Lower leg skin (tissue), 4 donors: ENCODE measurements around the gene SORL1. TPM values are rescaled to one million over a fixed set of nuclear protein-coding genes. Genes with fewer than 3 reads are reported as not detected.
A peak's percentile ranks its signal among the peaks of the same experiment; 100 is the strongest.

Experiments used
- DNase-seq, 2 donors: peaks; one replicate each; pipeline ENCODE4 v3.0.0-alpha.2; 2019; ENCODE audit warnings: low spot score in 2 of 2
- H3K4me3 ChIP-seq: fragments of 200-600 bp; sonication (generic); 2 replicates; pipeline ENCODE4 v1.5.1; 2017; ENCODE audit warnings: mild to moderate bottlenecking, low read depth; ENCODE audit not compliant: poor library complexity, severe bottlenecking
- POLR2A ChIP-seq, 2 donors: fragments of 450-650 bp; IDR thresholded peaks; one replicate each; pipeline ENCODE4 v1.6.1; 2016 to 2017; ENCODE audit warnings: antibody characterized with exemption in 2 of 2, mild to moderate bottlenecking in 1 of 2, moderate library complexity in 1 of 2
- WGBS, 2 donors: methylation state at CpG; one replicate each; pipeline ENCODE4 v1.1.5; 2018; 5-methylcytosine and 5-hydroxymethylcytosine counted together
- intact Hi-C: fragments of 100-400 bp; cut with DNase I; formaldehyde crosslinking; loops from one replicate; pipeline ENCODE4 v1.15.0; 2023; ENCODE audit warnings: low total_unique reads
- total RNA-seq, 4 donors: library from RNA; depleted of rRNA; stranded (reverse); fragments of >200 nt; gene quantifications; one replicate each; pipeline ENCODE4 v1.1.0, GENCODE V29; 2016
- TF ChIP-seq, protein P1 (sequence below), 3 donors: fragments of 450-650 bp; IDR thresholded peaks; one replicate each; pipeline ENCODE4 v1.5.1; 2016; ENCODE audit warnings: antibody characterized with exemption in 3 of 3, mild to moderate bottlenecking in 3 of 3, moderate library complexity in 2 of 3

Gene SORL1
- total RNA-seq, 4 donors from 2014 or later, result 12.5 to 21.8 (median 14.7) TPM

DNA sequence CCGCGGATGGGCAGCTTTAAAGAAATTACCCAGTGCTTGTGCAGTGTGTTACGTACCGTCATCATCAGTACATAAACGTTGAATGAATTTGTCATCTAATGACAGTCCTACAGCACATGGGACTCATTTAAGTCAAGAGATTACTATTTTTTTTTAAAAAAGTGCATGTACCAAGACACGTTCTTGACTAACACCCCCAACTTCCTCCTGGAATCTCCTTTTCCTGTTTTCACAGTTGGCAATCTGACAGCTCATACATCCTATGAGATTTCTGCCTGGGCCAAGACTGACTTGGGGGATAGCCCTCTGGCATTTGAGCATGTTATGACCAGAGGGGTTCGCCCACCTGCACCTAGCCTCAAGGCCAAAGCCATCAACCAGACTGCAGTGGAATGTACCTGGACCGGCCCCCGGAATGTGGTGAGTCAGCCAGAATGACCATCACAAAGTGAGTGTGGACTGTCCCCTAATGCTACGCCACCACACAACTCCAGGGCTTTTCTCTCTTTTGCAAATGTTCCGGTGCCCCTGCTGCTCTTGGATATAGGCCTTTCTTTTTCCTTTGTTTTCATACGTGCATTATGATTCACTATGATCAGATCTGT, 162.6 kb downstream of the SORL1 start:
- intact Hi-C loops, result no loop called here
- 79 to 88% methylated on average over 12 of the region's 12 CpGs for WGBS, 2 donors
- no peak for DNase-seq
- no peak overlapping the region for H3K4me3 ChIP-seq
- TF ChIP-seq POLR2A (IDR thresholded peaks at IDR 0.05), result no peak
- TF ChIP-seq, protein P1, sequence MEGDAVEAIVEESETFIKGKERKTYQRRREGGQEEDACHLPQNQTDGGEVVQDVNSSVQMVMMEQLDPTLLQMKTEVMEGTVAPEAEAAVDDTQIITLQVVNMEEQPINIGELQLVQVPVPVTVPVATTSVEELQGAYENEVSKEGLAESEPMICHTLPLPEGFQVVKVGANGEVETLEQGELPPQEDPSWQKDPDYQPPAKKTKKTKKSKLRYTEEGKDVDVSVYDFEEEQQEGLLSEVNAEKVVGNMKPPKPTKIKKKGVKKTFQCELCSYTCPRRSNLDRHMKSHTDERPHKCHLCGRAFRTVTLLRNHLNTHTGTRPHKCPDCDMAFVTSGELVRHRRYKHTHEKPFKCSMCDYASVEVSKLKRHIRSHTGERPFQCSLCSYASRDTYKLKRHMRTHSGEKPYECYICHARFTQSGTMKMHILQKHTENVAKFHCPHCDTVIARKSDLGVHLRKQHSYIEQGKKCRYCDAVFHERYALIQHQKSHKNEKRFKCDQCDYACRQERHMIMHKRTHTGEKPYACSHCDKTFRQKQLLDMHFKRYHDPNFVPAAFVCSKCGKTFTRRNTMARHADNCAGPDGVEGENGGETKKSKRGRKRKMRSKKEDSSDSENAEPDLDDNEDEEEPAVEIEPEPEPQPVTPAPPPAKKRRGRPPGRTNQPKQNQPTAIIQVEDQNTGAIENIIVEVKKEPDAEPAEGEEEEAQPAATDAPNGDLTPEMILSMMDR (IDR thresholded peaks at IDR 0.05), result no peak

DNA sequence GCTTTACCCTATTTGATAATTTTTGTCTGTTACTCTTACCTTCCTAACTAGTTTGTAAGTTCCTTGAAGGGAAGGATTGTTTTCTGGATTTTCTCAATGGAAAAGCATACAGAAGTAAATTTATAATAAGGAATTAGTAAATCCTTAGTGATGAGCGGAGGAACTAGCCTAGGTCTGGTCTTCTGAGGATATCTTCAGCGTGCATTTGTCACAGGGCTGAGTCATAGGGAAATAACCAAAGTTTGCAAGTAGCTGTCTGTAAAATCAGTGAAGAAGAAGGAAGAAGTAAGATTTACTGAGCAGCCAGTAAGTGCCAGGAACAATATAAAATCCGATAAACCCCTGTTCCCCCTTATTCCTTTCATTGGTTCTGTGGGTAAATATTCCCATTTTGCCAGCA, 163.4 kb downstream of the SORL1 start:
- DNase-seq, result no peak
- intact Hi-C loops, result no loop called here
- no peak for TF ChIP-seq POLR2A (IDR thresholded peaks at IDR 0.05)
- TF ChIP-seq, protein P1 (IDR thresholded peaks at IDR 0.05), result no peak
- H3K4me3 ChIP-seq, result no peak overlapping the region
- whole genome bisulfite sequencing, 2 donors, result 88 to 92% methylated on average over 3 of the region's 3 CpGs

DNA sequence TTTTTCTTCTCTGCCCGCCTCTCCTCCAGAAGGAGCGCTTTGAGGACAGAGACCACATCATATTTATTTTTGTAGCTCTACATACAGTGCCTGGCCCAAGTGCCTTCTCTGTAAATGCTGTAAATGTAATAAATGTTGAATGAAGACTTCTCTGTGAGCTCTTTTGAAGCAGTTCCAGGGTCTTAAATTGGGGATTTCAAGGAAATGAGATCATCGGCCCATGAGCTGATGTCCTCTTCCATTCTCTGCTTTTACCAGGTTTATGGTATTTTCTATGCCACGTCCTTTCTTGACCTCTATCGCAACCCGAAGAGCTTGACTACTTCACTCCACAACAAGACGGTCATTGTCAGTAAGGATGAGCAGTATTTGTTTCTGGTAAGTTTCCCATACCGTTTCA, 166.4 kb downstream of the SORL1 start:
- no peak overlapping the region for H3K4me3 ChIP-seq
- TF ChIP-seq, protein P1 (IDR thresholded peaks at IDR 0.05), result no peak
- TF ChIP-seq POLR2A (IDR thresholded peaks at IDR 0.05), result no peak
- intact Hi-C loops, result no loop called here
- 89 to 95% methylated on average over 8 of the region's 8 CpGs for WGBS, 2 donors
- no peak for DNase-seq

DNA sequence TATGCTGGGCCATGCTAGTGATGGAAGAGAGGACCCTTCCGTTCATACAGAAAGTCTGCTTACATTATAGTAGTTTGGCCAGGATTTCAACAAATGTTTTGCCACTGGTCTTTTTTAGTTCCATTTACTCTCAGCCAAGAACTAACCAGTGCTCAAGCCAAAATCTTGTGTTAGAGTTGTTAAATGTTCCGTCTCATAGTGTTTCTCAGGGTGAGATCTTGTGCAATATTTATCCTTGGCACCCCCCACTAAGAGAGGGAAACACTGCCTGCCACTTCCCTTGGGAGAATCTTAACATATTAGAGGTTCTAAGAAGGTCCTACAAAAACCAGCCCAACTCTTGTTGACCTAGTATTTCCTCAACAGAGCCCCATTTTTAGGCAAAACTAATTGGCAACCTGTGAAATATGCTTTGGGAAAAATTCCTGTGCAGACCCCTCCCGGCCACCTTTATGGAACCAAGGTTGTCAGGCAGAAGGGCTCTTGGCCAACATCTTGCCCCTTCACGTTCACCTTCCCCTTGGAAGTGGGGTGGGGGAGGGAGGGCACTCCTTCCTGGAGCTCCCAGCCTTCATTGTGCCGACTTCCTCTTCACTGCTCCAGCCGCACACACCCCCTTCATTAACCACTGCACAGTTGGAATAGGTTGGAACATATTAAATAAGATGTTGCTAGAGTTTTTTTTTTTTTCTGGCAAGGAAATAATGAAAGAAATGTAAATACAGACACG, 173.8 kb downstream of the SORL1 start:
- TF ChIP-seq POLR2A (IDR thresholded peaks at IDR 0.05), result no peak
- TF ChIP-seq, protein P1 (IDR thresholded peaks at IDR 0.05), result no peak
- intact Hi-C loops, result no loop called here
- DNase-seq, result peak in 1 of 2 donors; percentile 21
- no peak overlapping the region for H3K4me3 ChIP-seq
- 56 to 61% methylated on average over 7 of the region's 7 CpGs for WGBS, 2 donors

DNA sequence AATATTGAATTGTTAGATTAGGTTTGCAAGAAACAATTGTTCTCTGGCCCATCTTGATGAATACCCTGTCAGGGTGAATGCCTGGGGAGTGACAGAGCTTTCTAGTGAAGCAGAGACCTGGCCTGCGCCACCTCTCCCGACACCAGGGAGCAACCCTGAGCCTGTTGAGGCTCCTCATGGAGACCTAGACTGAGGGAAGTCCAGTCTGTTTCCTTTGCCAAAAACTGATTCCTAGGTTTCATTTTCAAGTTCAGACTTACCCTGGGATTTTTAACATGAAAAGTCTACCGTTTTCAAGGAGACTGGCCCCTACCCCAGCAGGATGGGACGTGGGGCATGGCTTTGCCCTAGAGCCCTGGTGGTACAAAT, 174.4 kb downstream of the SORL1 start:
- intact Hi-C loops, result no loop called here
- no peak for DNase-seq
- 69 to 79% methylated on average over 4 of the region's 4 CpGs for WGBS, 2 donors
- no peak overlapping the region for H3K4me3 ChIP-seq
- no peak for TF ChIP-seq POLR2A (IDR thresholded peaks at IDR 0.05)
- TF ChIP-seq, protein P1 (IDR thresholded peaks at IDR 0.05), result no peak
